ENCODE measurements around the gene IPO8.

GRCh38 chr12:30613119-30613830 is 82.4 kb downstream of the IPO8 start:
- TF ChIP-seq, protein P1, sequence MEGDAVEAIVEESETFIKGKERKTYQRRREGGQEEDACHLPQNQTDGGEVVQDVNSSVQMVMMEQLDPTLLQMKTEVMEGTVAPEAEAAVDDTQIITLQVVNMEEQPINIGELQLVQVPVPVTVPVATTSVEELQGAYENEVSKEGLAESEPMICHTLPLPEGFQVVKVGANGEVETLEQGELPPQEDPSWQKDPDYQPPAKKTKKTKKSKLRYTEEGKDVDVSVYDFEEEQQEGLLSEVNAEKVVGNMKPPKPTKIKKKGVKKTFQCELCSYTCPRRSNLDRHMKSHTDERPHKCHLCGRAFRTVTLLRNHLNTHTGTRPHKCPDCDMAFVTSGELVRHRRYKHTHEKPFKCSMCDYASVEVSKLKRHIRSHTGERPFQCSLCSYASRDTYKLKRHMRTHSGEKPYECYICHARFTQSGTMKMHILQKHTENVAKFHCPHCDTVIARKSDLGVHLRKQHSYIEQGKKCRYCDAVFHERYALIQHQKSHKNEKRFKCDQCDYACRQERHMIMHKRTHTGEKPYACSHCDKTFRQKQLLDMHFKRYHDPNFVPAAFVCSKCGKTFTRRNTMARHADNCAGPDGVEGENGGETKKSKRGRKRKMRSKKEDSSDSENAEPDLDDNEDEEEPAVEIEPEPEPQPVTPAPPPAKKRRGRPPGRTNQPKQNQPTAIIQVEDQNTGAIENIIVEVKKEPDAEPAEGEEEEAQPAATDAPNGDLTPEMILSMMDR (conservative IDR thresholded peaks at IDR 0.05; ENCODE audit: low read length) = no peak
- TF ChIP-seq EZH2phosphoT487 (IDR thresholded peaks at IDR 0.05; ENCODE audit: borderline replicate concordance) = no peak
